HG02885 (cell line): ENCODE data around the gene PAX5.
"Not testable (repeated sequence)": the region's sequence is repeated elsewhere in the genome, so short reads cannot be mapped to it uniquely, and the experiment has no call there.

Experiments used
- ATAC-seq: cut with Tn5 transposase; IDR thresholded peaks from one replicate; pipeline ENCODE4 v1.9.1; 2021; ENCODE audit warnings: mild to moderate bottlenecking; ENCODE audit not compliant: unreplicated experiment, poor library complexity

PAX5 gene

GRCh38 chr9:36891341-36891811, 142.7 kb downstream of the PAX5 start:
- ATAC-seq, result no peak

DNA sequence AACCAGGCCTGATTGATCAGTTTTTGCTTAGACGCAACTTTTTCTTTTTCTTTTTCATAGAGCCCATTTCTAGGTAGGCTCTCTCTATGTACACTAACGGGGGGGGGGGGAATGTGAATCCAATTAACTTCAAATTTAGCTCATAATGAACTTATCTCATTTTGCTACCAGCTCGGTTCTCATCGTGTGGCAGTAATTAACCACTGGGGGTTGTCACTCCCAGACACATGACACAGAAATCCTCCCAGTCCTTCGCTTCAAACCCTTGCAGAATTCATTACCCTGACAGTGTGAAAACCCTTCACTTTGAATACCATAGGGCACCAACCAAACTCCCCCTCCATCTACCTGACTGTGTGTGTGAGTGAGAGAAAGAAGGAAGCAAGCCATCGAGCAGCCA, 144.2 kb downstream of the PAX5 start:
- no peak for ATAC-seq

- ATAC-seq, result no peak
Measured at GRCh38 chr9:36888551-36888950, 145.5 kb downstream of the PAX5 start.

- no peak for ATAC-seq
Measured at GRCh38 chr9:36884721-36885120, 149.3 kb downstream of the PAX5 start.

DNA sequence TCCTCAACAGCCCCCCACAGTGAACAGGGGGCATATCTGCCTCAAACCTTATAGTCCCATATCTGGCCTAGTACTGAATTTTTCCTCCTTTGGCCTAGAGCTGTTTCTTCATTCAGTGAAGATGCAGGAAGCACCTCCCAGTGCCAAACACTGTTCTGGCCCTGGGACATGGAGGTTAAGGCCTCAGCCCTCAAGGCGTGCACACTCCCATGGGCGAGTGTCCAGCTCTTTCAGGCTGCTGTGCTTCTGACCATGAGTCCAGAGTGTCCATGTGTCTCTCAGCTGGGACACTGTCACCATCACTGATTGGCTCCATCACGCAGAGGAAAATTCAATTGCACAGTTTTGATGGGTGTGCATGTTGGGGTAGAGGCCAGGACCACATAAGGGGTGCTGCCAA, 151.5 kb downstream of the PAX5 start:
- no peak for ATAC-seq

DNA sequence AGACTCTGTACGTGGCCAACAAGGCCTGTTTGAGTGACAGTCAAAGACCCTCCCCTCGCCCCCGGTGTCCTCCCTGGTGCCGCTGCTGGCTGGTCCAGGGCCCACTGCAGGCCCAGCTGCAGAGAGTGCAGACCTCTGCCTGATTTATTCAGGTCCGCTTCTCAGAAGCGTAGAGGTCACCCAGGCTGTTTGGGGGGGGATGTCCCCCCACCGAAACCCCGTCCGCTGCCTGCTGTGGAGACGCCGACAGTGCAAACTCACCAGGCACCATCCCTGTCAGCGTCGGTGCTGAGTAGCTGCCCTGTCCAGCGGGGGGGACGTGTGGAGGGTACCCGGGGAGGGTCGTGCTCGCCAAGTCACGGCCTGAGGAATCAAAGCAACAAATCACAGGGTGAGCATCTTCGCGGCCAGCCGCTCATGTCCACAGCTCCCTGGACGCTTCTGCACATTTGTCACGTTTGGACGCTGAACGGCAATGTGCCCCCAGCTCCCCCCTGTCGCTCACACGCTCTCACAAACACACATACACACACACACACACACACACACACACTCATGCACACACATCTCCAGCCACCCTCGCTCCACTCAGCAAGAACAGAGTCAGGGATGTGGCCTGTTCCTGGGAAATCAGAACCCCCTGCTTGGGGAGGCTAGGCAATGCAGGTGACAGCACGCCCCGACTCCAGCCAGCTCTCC, 152.2 kb downstream of the PAX5 start:
- no peak for ATAC-seq

DNA sequence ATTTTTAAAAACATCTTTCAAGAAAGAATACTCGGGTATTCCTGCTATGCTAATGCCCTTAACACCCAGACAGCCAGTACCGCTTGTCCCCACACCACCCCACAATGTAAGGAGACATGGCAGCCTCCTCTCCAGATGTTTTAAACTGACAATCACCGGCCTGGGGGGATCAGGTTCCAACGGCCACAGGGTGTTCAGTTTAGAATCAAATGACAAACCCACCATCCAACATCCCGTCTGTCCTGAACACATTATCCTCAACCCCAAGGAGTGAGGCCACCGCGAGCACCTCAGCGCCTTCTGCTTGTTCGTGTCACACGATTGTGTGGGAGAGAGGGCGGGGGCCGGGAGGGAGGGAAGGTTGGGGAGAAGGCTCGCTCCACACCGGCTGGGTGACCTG, 152.8 kb downstream of the PAX5 start:
- ATAC-seq, result no peak

- no peak for ATAC-seq
Measured at GRCh38 chr9:36880075-36880474, 154.0 kb downstream of the PAX5 start.

DNA sequence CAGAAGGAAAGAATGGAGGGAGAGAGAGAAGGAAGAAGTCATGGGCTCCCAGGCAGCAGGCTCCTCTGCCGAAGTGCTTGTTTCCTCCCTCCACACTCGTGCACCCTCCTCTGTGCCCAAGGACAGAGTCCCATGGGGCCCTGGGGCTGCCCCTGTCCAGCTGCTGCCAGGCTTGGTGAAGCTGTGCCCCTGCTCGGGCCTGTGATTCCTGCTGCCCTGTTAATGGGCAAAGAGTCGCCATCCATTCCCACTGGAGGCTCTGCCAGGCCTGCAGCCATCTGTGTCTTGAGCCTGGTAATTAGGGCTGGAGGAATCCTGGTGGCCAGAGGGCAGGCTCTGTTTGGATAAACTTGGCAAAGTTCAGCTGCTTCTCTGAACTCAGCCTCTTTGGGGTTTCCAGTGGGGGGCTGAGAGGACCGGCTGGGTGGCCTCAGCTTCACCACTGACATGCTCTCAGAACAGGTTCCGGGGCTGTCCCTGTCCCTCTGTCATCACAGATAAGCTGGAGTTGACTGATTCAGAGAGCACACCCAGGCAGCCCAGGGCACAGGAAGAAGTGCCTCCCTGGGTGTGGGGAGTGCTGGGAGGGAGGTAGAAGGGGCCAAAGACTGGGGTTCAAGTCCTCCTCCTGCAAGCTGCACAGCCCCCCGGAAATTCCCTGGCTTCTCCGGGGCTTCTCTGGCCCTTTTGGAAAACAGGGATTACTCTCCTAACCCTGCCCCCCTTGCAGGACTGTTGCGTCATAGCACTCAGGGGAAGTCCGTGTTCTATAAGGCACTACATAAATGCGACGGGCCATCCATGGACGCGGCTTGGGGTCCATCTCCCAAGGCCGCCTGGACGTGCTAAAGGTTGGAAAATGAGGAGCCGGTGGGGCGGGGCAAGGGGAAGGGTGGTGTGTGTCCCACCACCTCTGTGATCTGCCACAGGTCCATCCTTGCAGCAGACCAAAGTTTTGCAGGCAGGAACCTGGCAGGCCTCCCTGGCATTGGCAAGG, 154.8 kb downstream of the PAX5 start:
- peak; percentile 85 for ATAC-seq

DNA sequence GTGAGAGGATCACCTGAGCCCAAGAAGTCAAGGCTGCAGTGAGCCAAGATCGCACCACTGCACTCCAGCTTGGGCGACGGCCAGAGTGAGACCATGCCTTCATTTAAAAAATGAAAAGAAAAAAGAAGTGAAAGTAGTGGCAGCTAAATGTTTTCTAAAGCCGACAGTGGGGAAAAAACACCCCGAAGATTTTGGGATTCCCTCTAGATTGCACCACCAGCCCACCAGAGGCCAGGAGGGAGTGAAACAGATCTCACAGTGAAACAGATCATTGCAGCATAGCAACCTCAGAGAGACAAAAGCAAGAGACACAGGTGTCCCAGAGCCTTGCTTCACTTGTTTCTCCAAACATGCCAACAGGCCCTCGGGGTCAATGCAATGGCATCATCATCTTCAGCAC, 156.8 kb downstream of the PAX5 start:
- ATAC-seq, result no peak

GRCh38 chr9:36876056-36876455, 158.0 kb downstream of the PAX5 start:
- no peak for ATAC-seq

- no peak for ATAC-seq
Measured at GRCh38 chr9:36874921-36875320, 159.1 kb downstream of the PAX5 start.

DNA sequence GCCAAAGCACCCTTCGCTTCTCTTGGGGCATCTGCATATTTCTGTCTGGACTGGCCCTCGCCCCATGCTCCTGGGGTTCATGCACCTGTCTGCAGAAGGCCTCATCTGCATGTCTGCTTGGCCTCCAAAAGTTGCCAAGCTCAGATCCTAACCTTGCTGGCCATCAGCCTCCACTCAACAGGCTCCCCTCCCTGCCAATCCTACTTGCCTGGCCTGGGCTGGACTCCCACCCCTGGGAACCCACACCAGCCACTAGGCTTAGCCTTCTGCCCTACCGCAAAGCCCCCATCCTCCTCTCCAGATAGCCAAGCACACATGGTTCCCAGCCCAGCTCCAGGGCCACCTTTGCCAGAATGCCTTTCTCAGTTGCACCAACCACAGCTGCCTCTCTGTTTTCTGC, 159.8 kb downstream of the PAX5 start:
- ATAC-seq, result no peak

- ATAC-seq, result peak; percentile 73
Measured at GRCh38 chr9:36873247-36873875, 160.7 kb downstream of the PAX5 start.

DNA sequence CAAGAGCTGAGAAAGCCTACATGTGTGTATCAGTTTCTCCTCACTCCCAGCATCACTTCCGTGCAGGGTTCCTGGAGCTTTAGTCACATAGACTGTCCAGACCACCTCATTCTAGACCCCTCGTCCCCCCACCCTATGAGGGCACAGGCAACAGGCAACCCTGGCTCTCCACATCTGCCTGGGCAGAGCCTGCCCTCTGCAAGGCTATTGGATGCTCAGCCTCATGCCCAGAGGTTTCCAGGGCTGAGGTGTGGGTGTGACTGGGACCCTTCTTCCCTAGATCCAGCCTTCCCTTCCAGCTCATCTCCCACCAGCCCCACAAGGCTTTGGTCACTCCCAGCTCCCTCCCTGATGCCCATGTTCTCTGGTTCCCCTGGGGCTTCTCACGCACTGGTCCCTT, 161.4 kb downstream of the PAX5 start:
- no peak for ATAC-seq

DNA sequence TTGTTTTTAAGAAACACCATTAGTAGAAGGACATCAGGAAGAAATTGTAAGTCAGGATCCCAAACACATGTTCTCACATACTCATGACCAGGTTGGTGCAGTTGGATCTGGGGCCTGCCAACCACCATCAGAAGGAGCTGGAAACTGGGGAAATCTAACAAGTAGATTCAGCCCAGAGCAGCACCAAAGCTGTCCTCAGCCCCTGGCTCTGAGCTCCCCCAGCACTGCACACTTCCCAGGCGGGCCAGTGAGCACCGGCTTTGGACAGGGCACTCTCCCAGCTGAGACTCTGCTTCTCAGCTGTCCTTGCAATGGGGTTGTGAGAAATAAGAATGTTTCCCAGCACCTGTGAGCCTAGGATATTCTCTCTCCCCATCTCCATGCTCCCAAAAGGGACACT, 162.5 kb downstream of the PAX5 start:
- no peak for ATAC-seq

- no peak for ATAC-seq
Measured at GRCh38 chr9:36870960-36871359, 163.1 kb downstream of the PAX5 start.

GRCh38 chr9:36869605-36870004, 164.5 kb downstream of the PAX5 start:
- ATAC-seq, result not testable (repeated sequence)

- no peak for ATAC-seq
Measured at GRCh38 chr9:36868586-36869282, 165.3 kb downstream of the PAX5 start.
